ENCODE measurements around the gene DYNC2H1. TPM values are rescaled to one million over a fixed set of nuclear protein-coding genes. Genes with fewer than 3 reads are reported as not detected.

The DYNC2H1 gene
- total RNA-seq, 2 donors from 2014 or later, result 2.1 to 2.8 TPM

DNA sequence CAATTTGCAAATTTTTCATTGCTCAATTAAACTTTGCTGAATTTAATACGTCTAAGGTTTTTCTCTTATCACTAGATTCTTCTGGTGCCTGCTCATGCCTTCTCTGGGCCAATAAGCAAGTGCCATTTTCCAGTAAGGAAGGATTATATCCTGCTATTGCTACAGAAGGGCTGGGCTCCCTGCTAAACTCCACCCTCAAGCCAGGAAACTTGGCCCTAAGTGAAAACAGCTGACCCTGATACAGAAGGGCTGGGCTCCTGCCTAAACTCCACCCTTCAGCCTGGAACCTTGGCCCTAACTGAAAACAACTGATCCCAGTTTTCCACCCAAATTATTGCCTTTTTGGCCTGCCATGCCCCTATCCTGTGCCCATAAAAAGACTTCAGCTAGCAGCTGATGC, 385.3 kb downstream of the DYNC2H1 start:
- no peaks in the 10 kb centered on the region for H3K4me1 ChIP-seq
- no peak overlapping the region for H3K9ac ChIP-seq (ENCODE audit: low read depth in 2 of 2, low read length in 2 of 2)
- intact Hi-C loops (cut with DNase I), result no loop called here
- no peak overlapping the region for H3K4me3 ChIP-seq
- TF ChIP-seq CTCF (IDR thresholded peaks at IDR 0.05), result no peak
- H3K36me3 ChIP-seq, result no peaks in the 10 kb centered on the region
- no peaks in the 10 kb centered on the region for H3K27me3 ChIP-seq
- H3K27ac ChIP-seq, result no peak overlapping the region
- no peak for DNase-seq
- H3K9me3 ChIP-seq, result no peaks in the 10 kb centered on the region

- no peak overlapping the region for H3K9ac ChIP-seq (ENCODE audit: low read depth in 2 of 2, low read length in 2 of 2)
- no peak overlapping the region for H3K4me3 ChIP-seq
- H3K36me3 ChIP-seq, result no peaks in the 10 kb centered on the region
- intact Hi-C loops (cut with DNase I), result no loop called here
- H3K9me3 ChIP-seq, result no peaks in the 10 kb centered on the region
- DNase-seq, result no peak
- no peak overlapping the region for H3K27ac ChIP-seq
- no peaks in the 10 kb centered on the region for H3K4me1 ChIP-seq
- TF ChIP-seq CTCF (IDR thresholded peaks at IDR 0.05), result no peak
- no peaks in the 10 kb centered on the region for H3K27me3 ChIP-seq
Observed at GRCh38 chr11:103497268-103497667, 388.0 kb downstream of the DYNC2H1 start.

- no peak for DNase-seq
- no peak overlapping the region for H3K9ac ChIP-seq (ENCODE audit: low read depth in 2 of 2, low read length in 2 of 2)
- no peak overlapping the region for H3K4me3 ChIP-seq
- H3K9me3 ChIP-seq, result no peaks in the 10 kb centered on the region
- no peaks in the 10 kb centered on the region for H3K36me3 ChIP-seq
- intact Hi-C loops (cut with DNase I), result no loop called here
- H3K27ac ChIP-seq, result no peak overlapping the region
- H3K27me3 ChIP-seq, result no peaks in the 10 kb centered on the region
- TF ChIP-seq CTCF (IDR thresholded peaks at IDR 0.05), result no peak
- H3K4me1 ChIP-seq, result no peaks in the 10 kb centered on the region
Observed at GRCh38 chr11:103499710-103500340, 390.6 kb downstream of the DYNC2H1 start.

DNA sequence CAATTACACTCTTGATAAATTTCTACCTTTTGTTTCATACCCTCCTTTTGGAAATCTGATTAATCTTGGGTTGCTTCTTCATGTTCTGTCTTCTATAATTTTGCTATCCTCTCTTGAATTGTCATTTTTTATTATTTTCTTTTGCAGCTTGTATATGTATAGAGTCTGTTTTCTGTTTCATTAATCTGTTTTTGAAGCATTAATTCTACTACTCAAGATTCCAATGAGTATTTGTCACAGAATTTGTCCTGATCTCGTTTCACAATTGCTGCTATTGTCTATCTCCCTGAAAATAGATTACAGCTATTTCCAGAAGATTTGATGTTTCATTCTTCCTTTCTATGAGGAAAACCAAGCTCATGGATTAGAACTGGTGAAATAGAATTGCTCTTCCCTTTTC, 406.1 kb downstream of the DYNC2H1 start:
- Histone ChIP-seq H3K4me3 (no peak overlapping the region), H3K27me3 (no peaks in the 10 kb centered on the region), H3K4me1 (no peaks in the 10 kb centered on the region), H3K9me3 (no peaks in the 10 kb centered on the region), H3K9ac (ENCODE audit: low read depth in 2 of 2, low read length in 2 of 2) (no peak overlapping the region), H3K36me3 (no peaks in the 10 kb centered on the region), H3K27ac (no peak overlapping the region)
- no peak for DNase-seq
- TF ChIP-seq CTCF (IDR thresholded peaks at IDR 0.05), result no peak
- intact Hi-C loops (cut with DNase I), result no loop called here

- no peak overlapping the region for H3K27ac ChIP-seq
- H3K4me3 ChIP-seq, result no peak overlapping the region
- intact Hi-C loops (cut with DNase I), result no loop called here
- DNase-seq, result no peak
- H3K9ac ChIP-seq (ENCODE audit: low read depth in 2 of 2, low read length in 2 of 2), result no peak overlapping the region
- H3K9me3 ChIP-seq, result no peaks in the 10 kb centered on the region
- H3K4me1 ChIP-seq, result no peaks in the 10 kb centered on the region
- no peaks in the 10 kb centered on the region for H3K27me3 ChIP-seq
- no peaks in the 10 kb centered on the region for H3K36me3 ChIP-seq
- no peak for TF ChIP-seq CTCF (IDR thresholded peaks at IDR 0.05)
Observed at GRCh38 chr11:103520792-103521191, 411.6 kb downstream of the DYNC2H1 start.
